SU-DHL-6 (cell line): ENCODE measurements around the gene MFNG.

ENCODE experiments used
- EZH2phosphoT487 ChIP-seq: fragments of 200-600 bp; sonication (generic), shearing (Covaris generic); conservative IDR thresholded peaks from 2 replicates; pipeline ENCODE4 v1.6.1; 2018; ENCODE audit warnings: mild to moderate bottlenecking, antibody characterized with exemption, low read length, moderate library complexity, mixed read lengths
- TF ChIP-seq, protein P1 (sequence below): fragments of 200-600 bp; sonication (generic); IDR thresholded peaks from one replicate; pipeline ENCODE4 v1.5.1; 2017; ENCODE audit warnings: antibody characterized with exemption, mild to moderate bottlenecking, low read length, moderate library complexity; ENCODE audit not compliant: insufficient read depth, poor library complexity, severe bottlenecking

DNA sequence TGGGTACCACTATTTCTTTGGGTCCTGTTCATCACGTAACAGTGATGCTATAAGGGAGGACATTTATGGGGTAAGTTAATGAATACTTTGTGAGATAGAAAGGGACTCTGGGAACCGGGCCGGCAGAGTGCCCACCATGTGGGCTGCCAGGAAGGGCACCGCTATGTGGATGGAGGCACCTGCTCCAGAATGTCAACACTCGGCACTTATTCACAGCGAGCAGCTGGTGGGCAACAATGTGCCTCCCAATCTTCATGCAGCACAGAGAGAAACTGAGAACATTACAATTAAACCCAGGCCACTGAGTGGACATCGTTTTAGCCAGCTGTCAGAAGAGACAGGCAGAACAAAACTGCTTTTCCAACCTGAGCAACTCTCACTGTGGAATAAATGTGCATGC is 43.1 kb downstream of the MFNG start:
- TF ChIP-seq, protein P1, sequence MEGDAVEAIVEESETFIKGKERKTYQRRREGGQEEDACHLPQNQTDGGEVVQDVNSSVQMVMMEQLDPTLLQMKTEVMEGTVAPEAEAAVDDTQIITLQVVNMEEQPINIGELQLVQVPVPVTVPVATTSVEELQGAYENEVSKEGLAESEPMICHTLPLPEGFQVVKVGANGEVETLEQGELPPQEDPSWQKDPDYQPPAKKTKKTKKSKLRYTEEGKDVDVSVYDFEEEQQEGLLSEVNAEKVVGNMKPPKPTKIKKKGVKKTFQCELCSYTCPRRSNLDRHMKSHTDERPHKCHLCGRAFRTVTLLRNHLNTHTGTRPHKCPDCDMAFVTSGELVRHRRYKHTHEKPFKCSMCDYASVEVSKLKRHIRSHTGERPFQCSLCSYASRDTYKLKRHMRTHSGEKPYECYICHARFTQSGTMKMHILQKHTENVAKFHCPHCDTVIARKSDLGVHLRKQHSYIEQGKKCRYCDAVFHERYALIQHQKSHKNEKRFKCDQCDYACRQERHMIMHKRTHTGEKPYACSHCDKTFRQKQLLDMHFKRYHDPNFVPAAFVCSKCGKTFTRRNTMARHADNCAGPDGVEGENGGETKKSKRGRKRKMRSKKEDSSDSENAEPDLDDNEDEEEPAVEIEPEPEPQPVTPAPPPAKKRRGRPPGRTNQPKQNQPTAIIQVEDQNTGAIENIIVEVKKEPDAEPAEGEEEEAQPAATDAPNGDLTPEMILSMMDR = no peak
- no peak for TF ChIP-seq EZH2phosphoT487
